SJCRH30 (cell line): ENCODE measurements around the gene ANGPTL8. TPM values are rescaled to one million over a fixed set of nuclear protein-coding genes. Genes with fewer than 3 reads are reported as not detected.

Experiments used
- DNase-seq, 2 experiments: peaks; one replicate each; pipeline ENCODE4 v3.0.0-alpha.2; 2015 to 2020
- H3K27ac ChIP-seq: fragments of 250-450 bp; sonication (Bioruptor Pico); 2 replicates; pipeline ENCODE4 v1.5.1; 2020; ENCODE audit warnings: mild to moderate bottlenecking, moderate library complexity
- H3K27me3 ChIP-seq: fragments of 250-450 bp; sonication (Bioruptor Pico); 2 replicates; pipeline ENCODE4 v1.5.1; 2020; ENCODE audit warnings: mild to moderate bottlenecking, moderate library complexity
- H3K36me3 ChIP-seq: fragments of 250-450 bp; sonication (Bioruptor Pico); 2 replicates; pipeline ENCODE4 v1.5.1; 2020; ENCODE audit warnings: mild to moderate bottlenecking, moderate library complexity
- H3K4me1 ChIP-seq: fragments of 250-450 bp; sonication (Bioruptor Pico); 2 replicates; pipeline ENCODE4 v1.5.1; 2020; ENCODE audit warnings: mild to moderate bottlenecking, moderate library complexity
- H3K4me3 ChIP-seq: fragments of 250-450 bp; sonication (Bioruptor Pico); 2 replicates; pipeline ENCODE4 v1.5.1; 2020; ENCODE audit warnings: mild to moderate bottlenecking, moderate library complexity
- H3K9me3 ChIP-seq: fragments of 250-450 bp; sonication (Bioruptor Pico); replicated peaks from 2 replicates; pipeline ENCODE4 v1.5.1; 2020; ENCODE audit warnings: mild to moderate bottlenecking, moderate library complexity
- total RNA-seq: library from RNA; depleted of rRNA; stranded (reverse); fragments of >200 nt; shearing (Covaris generic); gene quantifications from 2 replicates; pipeline ENCODE4 v1.2.3, GENCODE V29; 2014

ANGPTL8 gene
- total RNA-seq, 1 experiment from 2014 or later = not detected

DNA sequence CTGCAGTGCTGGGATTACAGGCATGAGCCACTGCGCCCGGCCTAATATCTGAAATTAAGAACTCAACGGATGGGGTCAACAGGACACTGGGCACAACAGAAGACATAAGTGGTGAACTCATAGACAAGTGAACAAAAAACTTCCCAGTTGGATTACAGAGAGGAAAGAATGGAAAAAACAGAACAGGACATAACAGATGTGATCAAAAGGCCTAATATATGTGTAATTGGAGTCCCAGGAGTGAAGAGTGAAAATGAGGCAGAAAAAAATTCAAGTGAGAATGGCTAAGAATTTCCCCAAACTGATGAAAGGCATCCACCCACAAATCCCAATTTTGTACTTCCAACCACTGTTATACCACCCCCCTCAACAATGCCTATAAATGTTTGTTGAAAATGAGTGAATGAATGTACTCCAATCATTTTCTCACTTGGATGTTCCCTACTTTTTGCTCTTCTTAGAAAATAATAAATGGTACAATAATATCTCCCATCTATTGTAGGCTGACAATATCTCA, 18.3 kb upstream of the ANGPTL8 start:
- Histone ChIP-seq H3K4me3 (no peak overlapping the region), H3K36me3 (peaks cover 15% of the 10 kb centered on the region; the same call in 1 of the 2 replicates), H3K9me3 (no peaks in the 10 kb centered on the region), H3K4me1 (no peaks in the 10 kb centered on the region), H3K27ac (no peak overlapping the region), H3K27me3 (no peaks in the 10 kb centered on the region)
- DNase-seq = no peak

GRCh38 chr19:11223200-11223599, 16.2 kb upstream of the ANGPTL8 start:
- Histone ChIP-seq H3K27me3 (no peaks in the 10 kb centered on the region), H3K4me1 (no peaks in the 10 kb centered on the region), H3K27ac (no peak overlapping the region), H3K36me3 (peaks cover 16% of the 10 kb centered on the region; the same call in 1 of the 2 replicates), H3K4me3 (no peak overlapping the region), H3K9me3 (no peaks in the 10 kb centered on the region)
- no peak for DNase-seq

DNA sequence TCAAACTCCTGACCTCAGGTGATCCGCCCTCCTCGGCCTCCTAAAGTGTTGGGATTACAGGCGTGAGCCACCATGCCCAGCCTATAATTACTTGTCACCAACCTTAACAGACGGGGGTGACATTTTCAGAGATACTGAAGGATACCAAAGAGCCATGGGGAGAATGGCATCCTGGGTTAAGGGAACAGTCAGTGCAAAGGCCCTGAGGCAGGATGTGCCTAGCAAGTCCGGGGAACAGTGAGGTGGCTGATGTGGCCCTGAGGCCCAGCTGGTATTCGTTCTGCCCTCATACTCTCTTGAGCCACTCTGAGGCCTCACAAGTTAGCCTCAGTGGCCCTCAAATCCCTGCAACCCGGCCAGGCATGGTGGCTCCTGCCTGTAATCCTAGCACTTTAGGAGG, 15.0 kb upstream of the ANGPTL8 start:
- Histone ChIP-seq H3K36me3 (peaks cover 16% of the 10 kb centered on the region; the same call in 1 of the 2 replicates), H3K9me3 (no peaks in the 10 kb centered on the region), H3K4me3 (no peak overlapping the region)

DNA sequence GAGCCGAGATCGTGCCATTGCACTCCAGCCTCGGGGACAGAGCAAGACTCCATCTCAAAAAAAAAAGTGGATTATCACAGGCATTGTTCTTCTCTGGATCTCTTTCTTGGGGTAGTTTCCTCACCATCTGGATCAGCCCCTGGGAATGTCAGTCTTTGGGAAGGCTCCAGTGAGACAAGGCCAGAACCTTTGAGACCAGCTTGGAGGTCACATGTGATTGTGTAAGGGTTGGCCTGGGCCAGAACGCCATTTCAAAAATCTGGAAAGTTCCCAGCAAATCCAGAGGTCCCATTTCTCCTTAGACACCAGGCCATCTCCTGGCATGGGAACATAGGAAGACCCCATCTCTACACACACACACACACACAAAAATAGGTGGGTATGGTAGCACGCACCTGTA, 14.2 kb upstream of the ANGPTL8 start:
- H3K27ac ChIP-seq = no peak overlapping the region
- no peaks in the 10 kb centered on the region for H3K9me3 ChIP-seq
- H3K4me3 ChIP-seq = no peak overlapping the region
- DNase-seq = no peak
- peaks cover 16% of the 10 kb centered on the region; the same call in 1 of the 2 replicates for H3K36me3 ChIP-seq
- no peaks in the 10 kb centered on the region for H3K4me1 ChIP-seq
- no peaks in the 10 kb centered on the region for H3K27me3 ChIP-seq

More for the DNA sequence above, 15.0 kb upstream of the ANGPTL8 start:
- H3K27ac ChIP-seq = no peak overlapping the region
- DNase-seq = no peak
- H3K4me1 ChIP-seq = no peaks in the 10 kb centered on the region
- no peaks in the 10 kb centered on the region for H3K27me3 ChIP-seq

GRCh38 chr19:11225815-11226214, 13.6 kb upstream of the ANGPTL8 start:
- no peak for DNase-seq
- peaks cover 16% of the 10 kb centered on the region; the same call in 1 of the 2 replicates for H3K36me3 ChIP-seq
- no peaks in the 10 kb centered on the region for H3K27me3 ChIP-seq
- no peaks in the 10 kb centered on the region for H3K4me1 ChIP-seq
- H3K27ac ChIP-seq = no peak overlapping the region
- no peaks in the 10 kb centered on the region for H3K9me3 ChIP-seq
- no peak overlapping the region for H3K4me3 ChIP-seq

DNA sequence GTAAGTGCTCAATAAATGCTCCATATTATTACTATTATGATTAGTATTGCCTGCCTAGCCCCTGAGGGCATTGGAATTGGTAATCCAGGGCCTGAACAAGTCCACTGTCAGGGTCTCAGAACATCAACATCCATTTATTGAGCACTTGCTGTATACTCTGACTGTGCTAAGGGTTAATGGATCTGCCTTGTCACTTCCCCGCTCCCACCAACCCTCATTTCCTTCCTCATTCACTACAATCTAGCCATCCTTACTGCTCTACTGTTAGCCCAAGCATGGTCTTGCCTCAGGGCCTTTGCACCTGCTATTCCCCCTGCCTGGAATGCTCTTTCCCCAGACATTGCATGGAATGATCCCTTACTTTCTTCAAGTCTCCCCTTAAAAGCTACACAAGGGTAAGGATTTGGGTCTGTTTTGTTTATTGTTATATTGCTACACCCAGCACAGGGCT, 12.7 kb upstream of the ANGPTL8 start:
- H3K9me3 ChIP-seq = no peaks in the 10 kb centered on the region
- no peaks in the 10 kb centered on the region for H3K27me3 ChIP-seq
- no peak overlapping the region for H3K4me3 ChIP-seq
- H3K27ac ChIP-seq = no peak overlapping the region
- no peaks in the 10 kb centered on the region for H3K4me1 ChIP-seq
- DNase-seq = no peak
- peaks cover 12% of the 10 kb centered on the region; the same call in 1 of the 2 replicates for H3K36me3 ChIP-seq

- peak; percentile 36 to 49 for DNase-seq
- Histone ChIP-seq H3K27me3 (no peaks in the 10 kb centered on the region), H3K36me3 (peaks cover 6% of the 10 kb centered on the region; the same call in 1 of the 2 replicates), H3K27ac (no peak overlapping the region), H3K9me3 (no peaks in the 10 kb centered on the region), H3K4me3 (no peak overlapping the region), H3K4me1 (no peaks in the 10 kb centered on the region)
These were observed 12.1 kb upstream of the ANGPTL8 start for GRCh38 chr19:11227195-11227886.

DNA sequence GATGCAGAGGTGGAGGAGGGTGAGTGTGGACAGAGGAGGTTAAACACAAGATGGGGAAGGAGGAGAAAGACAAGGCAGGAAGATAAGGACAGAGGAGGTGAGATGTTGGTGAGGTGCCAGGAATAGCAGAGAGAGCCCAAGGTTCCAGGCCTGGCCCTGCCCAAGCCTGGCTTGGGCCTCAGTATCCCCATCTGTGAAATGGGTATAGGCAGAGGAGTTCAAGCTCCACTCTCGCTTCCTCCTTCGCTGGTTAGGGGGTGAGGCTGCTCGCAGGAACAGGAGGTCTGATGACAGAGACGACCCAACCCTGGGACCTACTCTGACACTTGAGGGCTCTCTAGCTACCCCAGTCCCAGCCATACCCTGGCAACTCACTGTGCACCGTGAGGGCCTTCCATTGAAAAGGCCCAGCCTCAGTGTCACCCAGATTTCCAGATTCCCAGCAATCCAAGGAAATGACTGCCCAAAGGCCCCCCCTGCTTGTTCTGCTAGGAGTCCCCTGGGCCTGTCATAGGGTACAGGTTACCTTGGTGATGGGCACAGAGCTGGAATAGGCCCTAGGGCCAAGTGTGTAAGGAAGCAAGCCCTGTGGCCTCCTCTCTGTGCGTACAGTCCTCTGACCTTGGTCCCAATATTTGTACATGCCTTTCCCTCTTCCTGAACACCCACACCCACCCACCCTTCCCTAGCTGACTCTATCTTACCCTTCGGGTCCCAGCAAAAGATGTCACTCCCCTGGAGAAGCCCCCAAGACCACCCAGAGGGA, 8.6 kb upstream of the ANGPTL8 start:
- no peak for DNase-seq
- no peaks in the 10 kb centered on the region for H3K4me1 ChIP-seq
- peaks cover 6% of the 10 kb centered on the region; the same call in 1 of the 2 replicates for H3K36me3 ChIP-seq
- no peaks in the 10 kb centered on the region for H3K27me3 ChIP-seq
- H3K27ac ChIP-seq = no peak overlapping the region
- H3K9me3 ChIP-seq = no peaks in the 10 kb centered on the region
- no peak overlapping the region for H3K4me3 ChIP-seq

DNA sequence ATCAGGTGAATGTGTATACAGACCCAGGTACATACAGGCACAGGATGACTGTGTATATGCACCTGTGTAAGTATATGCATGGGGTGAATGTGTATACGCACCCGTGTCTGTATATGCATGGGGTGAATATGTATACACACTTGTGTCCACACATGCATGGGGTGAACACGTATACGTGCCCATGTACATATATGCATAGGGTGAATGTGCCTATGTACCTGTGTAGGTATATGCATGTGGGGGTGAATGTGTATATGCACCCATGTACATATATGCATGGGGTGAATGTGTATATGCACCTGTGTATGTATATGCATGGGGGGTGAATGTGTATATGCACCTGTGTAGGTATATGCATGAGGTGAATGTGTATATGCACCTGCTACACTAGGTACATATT, 6.9 kb upstream of the ANGPTL8 start:
- no peak for DNase-seq
- H3K36me3 ChIP-seq = 0 out of 2 replicates have a peak, but pooled peaks cover 2% of the 10 kb centered on the region
- no peaks in the 10 kb centered on the region for H3K27me3 ChIP-seq
- no peak overlapping the region for H3K27ac ChIP-seq
- H3K4me3 ChIP-seq = no peak overlapping the region
- H3K4me1 ChIP-seq = no peaks in the 10 kb centered on the region
- H3K9me3 ChIP-seq = no peaks in the 10 kb centered on the region

DNA sequence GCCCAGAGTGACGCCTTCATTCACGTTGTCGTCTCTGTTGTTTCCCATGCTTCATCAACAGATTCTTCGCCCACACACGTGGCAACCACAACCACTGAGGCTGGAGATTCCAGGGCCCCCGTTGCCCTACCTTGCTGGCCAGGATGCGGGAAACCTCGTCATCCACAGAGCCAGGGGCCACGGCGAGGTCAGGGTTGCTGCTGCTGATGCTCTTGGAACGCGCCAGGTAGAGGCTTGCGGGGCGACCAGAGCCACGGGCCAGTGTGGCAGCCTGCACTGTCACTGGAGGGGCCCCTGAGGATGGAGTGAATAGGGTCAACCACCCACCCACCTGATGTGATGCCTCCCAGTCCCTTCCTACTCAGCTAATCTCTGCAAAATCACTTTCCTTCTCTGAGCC, 6.3 kb upstream of the ANGPTL8 start:
- no peaks in the 10 kb centered on the region for H3K9me3 ChIP-seq

GRCh38 chr19:11234486-11235075, 4.8 kb upstream of the ANGPTL8 start:
- Histone ChIP-seq H3K36me3 (0 out of 2 replicates have a peak, but pooled peaks cover 2% of the 10 kb centered on the region), H3K4me3 (no peak overlapping the region), H3K27me3 (no peaks in the 10 kb centered on the region), H3K9me3 (no peaks in the 10 kb centered on the region), H3K27ac (no peak overlapping the region), H3K4me1 (no peaks in the 10 kb centered on the region)
- DNase-seq = no peak

More for the DNA sequence above, 6.3 kb upstream of the ANGPTL8 start:
- Histone ChIP-seq H3K27me3 (no peaks in the 10 kb centered on the region), H3K27ac (no peak overlapping the region), H3K36me3 (0 out of 2 replicates have a peak, but pooled peaks cover 2% of the 10 kb centered on the region), H3K4me1 (no peaks in the 10 kb centered on the region), H3K4me3 (no peak overlapping the region)
- DNase-seq = no peak

GRCh38 chr19:11236324-11237301, 2.8 kb upstream of the ANGPTL8 start:
- H3K36me3 ChIP-seq = peaks cover 4% of the 10 kb centered on the region; the same call in 1 of the 2 replicates
- H3K27ac ChIP-seq = no peak overlapping the region
- H3K4me3 ChIP-seq = no peak overlapping the region
- H3K4me1 ChIP-seq = no peaks in the 10 kb centered on the region
- DNase-seq = no peak
- no peaks in the 10 kb centered on the region for H3K9me3 ChIP-seq
- H3K27me3 ChIP-seq = no peaks in the 10 kb centered on the region

DNA sequence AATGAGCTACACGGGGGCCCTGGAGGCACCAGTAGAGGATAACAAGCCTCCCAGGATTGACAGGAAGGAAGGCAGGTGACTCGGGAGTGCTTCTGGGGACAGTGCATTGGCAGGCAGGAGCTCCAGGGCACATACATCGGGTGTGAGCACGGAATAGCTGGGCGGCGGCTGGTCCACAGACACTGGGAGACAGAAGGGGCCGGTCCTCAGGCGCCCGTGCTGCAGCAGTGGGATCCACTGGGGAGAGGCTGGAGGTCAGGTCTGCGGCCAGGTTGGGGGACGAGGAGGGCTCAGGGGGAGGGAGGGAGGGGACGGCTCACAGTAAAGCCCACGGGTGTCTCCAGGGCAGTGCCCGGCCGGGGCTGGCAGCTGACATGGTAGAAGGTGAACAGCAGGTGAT, 2.1 kb upstream of the ANGPTL8 start:
- H3K36me3 ChIP-seq = peaks cover 4% of the 10 kb centered on the region; the same call in 1 of the 2 replicates
- no peaks in the 10 kb centered on the region for H3K27me3 ChIP-seq
- no peaks in the 10 kb centered on the region for H3K9me3 ChIP-seq
- no peaks in the 10 kb centered on the region for H3K4me1 ChIP-seq
- no peak overlapping the region for H3K27ac ChIP-seq
- DNase-seq = no peak
- no peak overlapping the region for H3K4me3 ChIP-seq

- H3K27ac ChIP-seq = no peak overlapping the region
These were observed 1.4 kb upstream of the ANGPTL8 start for GRCh38 chr19:11238041-11238440.

More at GRCh38 chr19:11238041-11238440, 1.4 kb upstream of the ANGPTL8 start:
- Histone ChIP-seq H3K9me3 (no peaks in the 10 kb centered on the region), H3K4me3 (no peak overlapping the region), H3K27me3 (no peaks in the 10 kb centered on the region), H3K36me3 (peaks cover 2% of the 10 kb centered on the region; the same call in 1 of the 2 replicates), H3K4me1 (no peaks in the 10 kb centered on the region)
- DNase-seq = no peak
